H54 (cell line): ENCODE results near the gene MAGI1.
A peak's percentile ranks its signal among the peaks of the same experiment; 100 is the strongest.

Source experiments
- DNase-seq: peaks from one replicate; pipeline ENCODE4 v3.0.0; 2011; ENCODE audit warnings: low spot score, mixed read lengths; ENCODE audit not compliant: insufficient read length
- FAIRE-seq: peaks from 3 replicates; lab custom pipeline; 2011; peaks lifted over from hg19 to GRCh38; lab: Jason Lieb, UNC
- POLR2A ChIP-seq: IDR thresholded peaks from 2 replicates; pipeline ENCODE4 v1.6.1; 2011; ENCODE audit warnings: low read depth, mild to moderate bottlenecking, low read length

Gene MAGI1

DNA sequence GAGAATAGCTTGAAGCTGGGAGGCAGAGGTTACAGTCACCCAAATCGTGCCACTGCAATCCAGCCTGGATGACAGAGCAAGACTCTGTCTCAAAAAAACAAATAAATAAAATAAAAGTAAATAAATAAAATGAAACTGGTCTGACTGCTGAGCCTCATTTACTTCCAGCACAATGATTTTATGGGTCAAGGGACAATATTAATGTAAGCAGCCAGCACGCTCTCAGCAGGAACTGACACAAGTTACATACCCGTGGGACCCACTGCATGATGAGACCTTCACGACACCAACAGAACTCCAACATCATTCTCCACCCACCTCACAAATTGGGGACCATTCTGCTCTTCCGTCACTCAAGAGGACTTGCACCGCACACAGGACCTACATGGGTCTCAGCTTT, 230.3 kb downstream of the MAGI1 start:
- no peak for FAIRE-seq
- TF ChIP-seq POLR2A = no peak
- no peak for DNase-seq

DNA sequence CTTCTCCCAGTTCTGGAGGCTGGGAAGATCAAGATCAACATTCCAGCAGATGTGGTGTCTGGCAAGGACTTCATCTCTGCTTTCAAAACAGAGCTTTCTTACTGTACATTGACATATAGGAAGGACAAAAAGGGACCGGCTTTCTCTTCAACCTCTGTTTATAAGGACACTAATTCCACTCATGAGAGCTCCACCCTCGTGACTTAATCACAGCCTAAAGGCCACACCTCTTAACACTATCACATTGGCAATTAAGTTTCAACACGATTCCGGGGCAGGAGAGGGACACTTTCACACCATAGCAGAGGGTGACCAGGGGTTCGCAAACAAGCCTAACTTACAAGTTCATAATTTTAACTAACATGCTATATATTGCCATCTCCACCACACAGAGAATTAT, 231.5 kb downstream of the MAGI1 start:
- FAIRE-seq (no peak), DNase-seq (no peak)
- no peak for TF ChIP-seq POLR2A

DNA sequence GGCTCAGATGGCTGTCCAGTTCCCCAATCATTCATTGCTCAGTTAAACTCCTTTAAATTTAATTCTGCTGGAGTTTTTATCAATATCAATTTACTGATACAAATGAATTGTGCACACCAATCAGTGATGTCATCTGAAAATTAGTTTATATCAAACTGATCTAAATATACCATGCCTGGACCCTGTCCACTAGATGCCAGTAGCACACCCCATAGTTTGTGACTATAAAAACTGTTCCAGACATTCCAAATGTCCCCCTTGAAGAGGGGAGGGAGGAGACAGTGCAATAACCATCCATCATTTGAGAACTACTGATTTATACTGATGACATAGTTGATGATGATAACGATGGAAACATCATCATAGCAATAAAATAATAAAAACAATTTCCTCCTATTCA, 232.1 kb downstream of the MAGI1 start:
- DNase-seq (no peak), FAIRE-seq (no peak)
- no peak for TF ChIP-seq POLR2A

DNA sequence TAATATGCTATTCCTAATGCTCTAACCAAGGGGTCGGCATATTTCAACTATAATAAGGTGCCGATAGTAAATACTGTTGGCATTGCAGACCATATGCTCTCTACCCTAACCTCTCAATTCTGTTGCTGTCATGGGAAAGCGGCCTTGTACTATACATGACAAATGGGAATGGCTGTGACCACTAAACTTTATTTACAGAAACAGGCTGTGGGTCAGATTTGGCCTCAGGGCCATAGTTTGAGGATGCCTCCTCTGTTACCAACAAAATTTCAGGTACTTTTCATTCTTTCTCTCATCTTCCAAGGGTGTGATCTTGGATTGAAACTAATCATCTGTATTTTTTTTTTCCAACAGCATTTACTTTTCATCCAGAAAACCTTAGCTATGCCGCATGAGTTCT, 242.0 kb downstream of the MAGI1 start:
- FAIRE-seq = no peak
- no peak for DNase-seq
- TF ChIP-seq POLR2A = no peak

DNA sequence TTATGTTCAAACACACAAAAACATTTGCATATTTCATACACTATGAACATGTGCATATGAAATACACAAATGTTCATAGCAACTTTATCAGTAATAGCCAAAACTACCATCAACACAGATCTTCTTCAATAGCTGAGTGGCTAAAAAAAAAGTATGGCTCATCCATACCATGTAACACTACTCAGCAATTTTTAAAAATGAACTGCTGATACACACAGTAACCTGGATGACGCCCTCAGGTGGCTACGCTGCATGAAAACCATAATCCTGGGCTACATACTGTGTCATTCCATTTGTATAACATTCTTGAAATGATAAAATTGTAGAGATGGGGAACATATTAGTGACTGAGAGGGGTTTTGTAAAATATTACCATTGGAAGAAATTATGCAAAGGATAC, 243.6 kb downstream of the MAGI1 start:
- DNase-seq (no peak), FAIRE-seq (no peak)
- no peak for TF ChIP-seq POLR2A

DNA sequence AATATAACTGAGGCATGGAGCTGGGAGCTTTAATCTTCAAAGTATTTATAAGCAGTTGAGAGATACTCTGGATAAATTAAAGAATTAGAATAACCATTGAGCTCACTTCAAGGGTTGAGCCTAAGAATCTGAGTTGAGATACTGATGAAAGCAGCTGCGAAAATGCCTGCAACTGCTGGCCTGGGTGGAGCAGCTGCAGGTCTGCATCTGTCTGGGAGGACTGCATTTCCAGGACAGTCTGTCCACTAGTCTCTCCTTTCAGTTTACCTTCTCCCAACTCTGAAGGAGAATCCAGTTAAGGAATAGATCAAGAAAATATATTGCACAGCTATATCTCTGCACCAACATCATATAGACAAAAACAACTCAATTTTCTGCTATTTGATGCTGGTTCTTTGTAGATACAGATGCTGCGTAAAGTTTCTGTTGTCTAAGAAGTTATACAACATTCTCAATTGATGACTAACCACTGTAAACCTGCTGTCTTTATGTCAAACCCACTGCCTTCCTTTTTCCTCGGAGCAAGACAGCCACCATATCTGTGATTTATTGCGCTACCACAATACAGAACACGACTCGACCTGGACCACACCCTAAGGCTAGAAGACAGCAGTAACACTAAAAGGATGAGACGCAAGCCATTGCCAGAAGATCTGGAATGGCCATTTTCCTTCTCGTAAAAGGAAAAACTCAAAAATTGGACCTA, 245.1 kb downstream of the MAGI1 start:
- FAIRE-seq (no peak), DNase-seq (peak; percentile 8)

DNA sequence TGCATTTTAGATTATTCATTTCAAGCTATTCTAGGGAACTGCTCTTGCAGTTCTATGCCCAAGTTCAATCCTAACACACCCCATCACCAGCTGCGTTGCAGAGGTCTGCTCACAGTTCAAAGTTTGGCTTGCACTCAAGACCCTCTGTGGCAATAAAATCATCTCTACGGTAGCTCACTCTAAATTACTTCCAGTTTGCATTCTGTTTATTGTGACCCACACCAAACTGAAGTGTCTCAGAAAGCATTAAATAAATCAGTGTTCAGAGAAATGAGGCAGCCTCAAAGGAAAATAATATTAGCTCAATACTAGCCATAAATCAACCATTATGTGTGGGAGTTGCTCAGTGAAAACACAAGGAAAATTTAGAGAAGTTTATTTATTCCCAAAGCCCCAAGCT, 250.3 kb downstream of the MAGI1 start:
- FAIRE-seq (no peak), DNase-seq (no peak)
- no peak for TF ChIP-seq POLR2A

More for the DNA sequence above, 245.1 kb downstream of the MAGI1 start:
- no peak for TF ChIP-seq POLR2A

DNA sequence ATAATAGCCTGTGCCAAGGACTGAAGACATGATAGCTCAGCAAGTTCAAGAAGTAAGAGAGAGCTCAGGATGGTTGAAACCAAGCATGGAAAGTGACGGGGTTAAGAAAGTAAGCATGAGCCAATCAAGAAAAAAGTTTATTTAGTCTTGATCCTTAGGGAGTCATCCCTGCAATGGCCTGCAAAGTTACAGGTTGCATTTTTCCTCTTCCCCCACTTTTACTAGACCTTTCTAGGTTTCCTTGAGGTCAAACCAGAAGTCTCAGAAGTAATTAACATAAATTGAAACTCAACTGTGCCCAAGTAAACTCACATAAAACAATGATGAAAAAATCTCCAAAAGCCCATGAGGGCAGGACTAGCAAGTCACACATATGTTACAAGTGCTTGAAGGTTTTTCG, 250.9 kb downstream of the MAGI1 start:
- TF ChIP-seq POLR2A = no peak
- FAIRE-seq = no peak

DNA sequence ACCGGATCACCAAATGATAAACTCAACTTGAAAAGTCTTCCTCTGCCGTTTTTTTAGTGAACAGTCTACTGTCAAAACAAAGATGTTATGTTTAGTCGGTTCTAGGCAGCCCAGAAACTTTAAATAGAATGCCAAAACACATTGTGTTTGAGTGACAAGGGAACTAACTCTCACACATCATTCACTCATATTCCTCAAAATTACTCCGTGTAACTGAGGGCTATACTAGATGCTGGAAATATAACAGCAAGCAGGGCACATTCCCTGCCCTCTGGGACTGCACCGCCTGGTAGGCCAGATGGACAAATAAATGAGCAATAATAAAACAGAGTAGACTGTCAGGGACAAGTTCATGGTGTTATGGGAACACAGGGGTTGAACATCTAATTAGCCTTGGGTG, 251.4 kb downstream of the MAGI1 start:
- DNase-seq = no peak
- FAIRE-seq = no peak
- TF ChIP-seq POLR2A = no peak

More for the DNA sequence above, 250.9 kb downstream of the MAGI1 start:
- no peak for DNase-seq

DNA sequence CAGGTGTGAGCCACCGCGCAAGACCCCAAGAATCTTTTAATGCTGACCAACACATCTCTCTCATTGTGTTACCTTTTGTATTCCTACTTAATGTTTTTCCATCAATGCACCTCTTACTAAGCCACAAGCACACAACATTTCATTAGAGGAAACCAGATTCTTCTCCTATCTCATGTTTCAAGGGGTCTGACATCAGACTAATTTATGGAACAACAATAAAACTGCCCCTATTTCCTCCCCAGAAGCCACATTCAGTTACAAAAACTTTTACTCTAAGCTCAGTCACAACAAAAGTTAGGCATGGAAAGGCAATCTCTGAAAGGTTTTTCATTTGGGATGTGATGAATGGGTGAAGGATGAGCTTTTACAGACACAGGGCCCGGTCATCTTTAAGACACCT, 251.8 kb downstream of the MAGI1 start:
- no peak for FAIRE-seq

DNA sequence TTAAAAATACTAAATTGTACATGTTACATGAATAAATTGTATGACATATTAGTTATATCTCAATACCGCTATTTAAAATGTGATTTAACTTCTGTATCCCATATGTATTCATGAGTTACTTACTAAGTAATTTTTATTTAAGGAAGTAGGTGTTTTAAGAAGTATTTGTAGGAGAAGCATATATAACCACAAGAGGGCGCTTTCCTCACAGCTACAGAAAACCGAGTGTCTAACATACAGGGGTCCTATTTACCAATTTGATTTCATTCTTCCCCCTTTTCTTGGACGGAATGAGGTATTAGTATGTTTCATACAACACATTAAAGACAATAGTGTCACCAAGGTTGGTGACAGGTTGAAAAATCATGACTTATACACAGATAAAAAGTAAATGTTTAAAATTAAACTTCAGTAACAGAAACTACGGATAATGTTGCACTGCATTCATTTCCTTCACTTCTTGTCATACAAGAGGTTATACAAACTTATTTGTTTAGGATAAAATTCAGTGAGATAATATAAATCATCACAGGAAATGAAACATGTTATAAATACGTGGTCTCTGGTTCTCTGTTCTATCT, 253.6 kb downstream of the MAGI1 start:
- DNase-seq (peak; percentile 7), FAIRE-seq (peak; percentile 6)
- TF ChIP-seq POLR2A = no peak

More for the DNA sequence above, 251.8 kb downstream of the MAGI1 start:
- no peak for DNase-seq
- TF ChIP-seq POLR2A = no peak

DNA sequence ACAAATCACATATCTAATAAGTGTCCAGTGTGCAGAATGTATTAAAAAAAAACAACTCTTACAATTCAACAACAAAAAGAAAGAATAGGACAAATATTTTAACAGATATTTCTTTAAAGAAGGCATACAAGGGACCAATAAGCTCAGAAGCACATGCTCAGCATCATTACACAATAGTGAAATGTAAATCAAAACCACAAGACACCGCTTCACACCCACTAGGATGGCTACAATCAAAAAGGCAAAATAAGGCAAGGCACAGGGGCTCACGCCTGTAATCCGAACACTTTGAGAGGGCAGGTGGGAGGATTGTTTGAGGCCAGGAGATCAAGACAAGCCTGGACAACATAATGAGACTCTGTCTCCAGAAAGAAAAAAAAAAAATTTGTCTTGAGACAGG, 255.6 kb downstream of the MAGI1 start:
- DNase-seq (no peak), FAIRE-seq (no peak)
- no peak for TF ChIP-seq POLR2A

DNA sequence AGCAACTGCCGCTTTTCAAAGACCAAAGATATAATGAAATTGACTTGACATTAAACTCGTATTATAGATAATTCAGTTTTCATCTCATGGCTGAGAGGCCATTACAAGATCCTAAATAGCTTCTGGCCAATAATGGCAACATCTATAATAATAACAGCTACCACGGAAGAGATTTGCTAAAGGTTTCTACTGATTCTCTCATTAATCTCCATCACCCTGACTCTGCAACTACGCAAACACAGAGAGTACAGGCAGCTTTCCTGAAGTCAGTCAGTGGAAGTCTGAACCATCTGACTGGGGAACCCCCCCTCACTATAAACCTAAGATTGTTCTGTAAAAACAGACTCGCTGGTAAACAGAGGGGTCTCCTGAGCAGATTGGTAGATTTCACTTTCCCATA, 257.1 kb downstream of the MAGI1 start:
- no peak for TF ChIP-seq POLR2A
- no peak for DNase-seq
- no peak for FAIRE-seq

DNA sequence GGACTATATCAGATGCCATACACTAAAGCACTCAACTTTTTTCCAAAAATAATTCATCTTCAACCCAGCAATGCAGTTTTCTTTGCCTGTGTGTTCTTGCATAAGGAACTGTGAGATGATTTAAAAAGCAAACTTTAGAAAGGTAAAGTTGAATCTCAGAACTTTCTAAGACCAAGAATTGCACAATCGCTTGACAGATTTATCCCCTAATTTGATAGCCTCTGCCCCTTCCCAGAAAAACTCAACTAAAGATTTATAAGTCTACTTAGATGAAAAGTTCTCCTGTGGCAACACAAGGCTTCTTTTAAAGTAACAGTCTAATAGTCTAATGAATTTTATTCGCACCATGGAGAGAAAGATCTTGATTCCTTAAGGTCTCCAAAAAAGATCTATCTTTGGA, 259.3 kb downstream of the MAGI1 start:
- no peak for DNase-seq
- no peak for FAIRE-seq
- no peak for TF ChIP-seq POLR2A

DNA sequence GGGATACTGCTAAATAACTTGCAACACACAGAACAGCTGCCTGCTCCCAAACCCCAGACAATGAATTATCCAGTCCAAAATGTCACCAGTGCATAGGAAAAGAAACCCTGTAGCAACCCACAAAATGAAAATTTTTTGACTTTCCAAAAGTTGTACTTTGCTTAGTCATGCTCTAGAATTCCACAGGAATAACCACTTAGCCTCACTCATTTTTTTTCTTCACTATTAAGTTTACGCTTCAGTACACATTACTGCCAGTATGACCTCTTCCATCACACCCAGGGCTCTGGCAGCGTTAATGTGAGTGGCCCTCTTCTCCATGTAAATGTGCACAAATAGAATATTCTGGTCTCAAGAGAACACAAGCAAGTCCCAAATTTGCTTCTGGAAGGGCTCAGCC, 259.8 kb downstream of the MAGI1 start:
- no peak for TF ChIP-seq POLR2A
- DNase-seq (no peak), FAIRE-seq (peak; percentile 38)

DNA sequence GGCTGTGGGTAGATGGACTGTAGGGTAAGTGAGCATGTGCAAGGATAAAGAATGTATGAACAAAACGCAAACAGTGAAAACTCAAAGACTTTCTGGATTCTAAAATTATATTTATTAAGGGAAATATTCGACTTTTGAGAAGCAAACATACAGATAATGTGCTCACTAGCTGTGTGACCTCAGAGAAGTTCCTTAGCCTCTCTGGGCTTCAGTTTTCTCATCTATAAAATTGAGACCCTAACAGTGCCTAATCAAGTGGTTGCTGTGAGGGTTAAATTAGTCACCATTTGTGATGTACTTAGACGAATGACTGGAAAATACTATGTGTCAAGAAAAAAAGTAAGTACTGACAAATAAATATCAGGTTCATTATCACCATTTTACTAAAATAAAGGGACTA, 261.7 kb downstream of the MAGI1 start:
- DNase-seq (no peak), FAIRE-seq (no peak)
- no peak for TF ChIP-seq POLR2A
